IPS-15b (cell line): ENCODE measurements around the gene HERPUD2.

Source experiments
- H3K27me3 ChIP-seq: one replicate; pipeline ENCODE4 v1.6.1; 2013; ENCODE audit warnings: low read length; ENCODE audit not compliant: control insufficient read depth, insufficient read depth
- H3K36me3 ChIP-seq: one replicate; pipeline ENCODE4 v1.6.1; 2013; ENCODE audit warnings: low read length; ENCODE audit not compliant: control insufficient read depth, insufficient read depth
- H3K4me1 ChIP-seq: one replicate; pipeline ENCODE4 v1.6.1; 2013; ENCODE audit warnings: mild to moderate bottlenecking, low read length; ENCODE audit not compliant: control insufficient read depth, insufficient read depth
- H3K4me3 ChIP-seq: one replicate; pipeline ENCODE4 v1.5.1; 2013; ENCODE audit warnings: low read depth, low read length
- H3K9ac ChIP-seq: one replicate; pipeline ENCODE4 v1.6.1; 2013; ENCODE audit warnings: low read depth, mild to moderate bottlenecking, low read length
- H3K9me3 ChIP-seq: one replicate; pipeline ENCODE4 v1.6.1; 2013; ENCODE audit warnings: mild to moderate bottlenecking, low read length; ENCODE audit not compliant: control insufficient read depth, insufficient read depth

The HERPUD2 gene

DNA sequence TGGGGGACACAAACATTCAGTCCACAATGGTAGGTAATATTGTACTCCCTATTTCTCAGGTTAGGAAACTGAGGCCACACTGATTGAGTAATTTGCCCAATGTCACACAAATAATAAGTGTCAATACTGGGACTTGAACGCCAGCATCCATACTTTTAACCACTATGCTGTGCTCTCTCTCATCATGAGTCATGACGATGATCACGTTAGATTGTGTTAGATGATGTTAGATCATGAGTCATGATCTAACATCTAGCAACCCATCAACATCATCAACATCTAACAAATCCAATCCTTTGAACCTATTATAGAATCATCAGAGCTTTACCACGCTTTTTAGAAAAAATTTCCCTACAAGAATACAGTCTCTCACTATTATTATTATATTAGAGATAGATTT, 28.1 kb upstream of the HERPUD2 start:
- no peaks in the 10 kb centered on the region for H3K36me3 ChIP-seq
- H3K27me3 ChIP-seq: no peaks in the 10 kb centered on the region
- no peak overlapping the region for H3K9ac ChIP-seq
- H3K4me1 ChIP-seq: no peaks in the 10 kb centered on the region
- H3K9me3 ChIP-seq: no peaks in the 10 kb centered on the region
- no peak overlapping the region for H3K4me3 ChIP-seq

DNA sequence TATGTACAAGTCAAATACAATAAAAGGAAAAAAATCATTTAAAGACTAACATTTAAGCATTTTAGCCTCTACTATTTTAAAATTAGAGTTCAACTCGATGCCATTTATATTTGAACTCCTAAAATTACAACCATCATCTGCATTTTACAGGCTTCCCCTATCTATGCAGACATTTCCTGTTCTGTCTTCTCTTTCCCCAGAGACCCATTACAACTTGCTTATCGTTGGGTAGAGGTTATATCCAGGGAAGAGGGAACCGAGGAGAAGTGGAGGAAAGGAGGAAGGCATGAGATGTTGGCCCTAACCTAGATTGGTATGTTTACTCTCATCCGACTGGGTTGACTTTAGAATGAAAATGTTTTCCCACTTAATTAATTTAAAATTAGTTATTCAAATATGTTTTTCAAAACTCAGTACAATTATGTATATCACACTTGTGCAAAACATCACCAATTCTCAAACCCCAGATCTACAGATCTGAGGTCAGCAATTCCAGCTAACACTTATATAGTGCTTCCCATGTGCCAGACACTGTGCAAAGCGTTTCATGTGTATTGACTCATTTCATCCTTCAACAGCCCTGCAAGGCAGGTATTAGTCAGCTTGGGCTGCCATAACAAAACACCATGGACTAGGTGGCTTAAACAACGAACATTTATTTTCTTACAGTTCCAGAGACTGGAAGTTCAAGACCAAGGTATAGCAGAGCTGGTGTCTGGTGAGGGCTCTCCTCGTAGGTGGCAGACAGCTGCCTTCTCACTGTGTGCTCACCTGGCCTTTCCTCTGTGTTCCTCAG, 27.3 kb upstream of the HERPUD2 start:
- H3K4me1 ChIP-seq: no peaks in the 10 kb centered on the region
- H3K27me3 ChIP-seq: no peaks in the 10 kb centered on the region
- H3K4me3 ChIP-seq: no peak overlapping the region
- no peak overlapping the region for H3K9ac ChIP-seq
- H3K36me3 ChIP-seq: no peaks in the 10 kb centered on the region
- no peaks in the 10 kb centered on the region for H3K9me3 ChIP-seq

GRCh38 chr7:35721288-35721687, 26.4 kb upstream of the HERPUD2 start:
- no peaks in the 10 kb centered on the region for H3K36me3 ChIP-seq
- H3K27me3 ChIP-seq: no peaks in the 10 kb centered on the region
- H3K4me1 ChIP-seq: no peaks in the 10 kb centered on the region
- no peak overlapping the region for H3K9ac ChIP-seq
- no peaks in the 10 kb centered on the region for H3K9me3 ChIP-seq
- H3K4me3 ChIP-seq: no peak overlapping the region

- Histone ChIP-seq H3K9me3 (no peaks in the 10 kb centered on the region), H3K27me3 (no peaks in the 10 kb centered on the region), H3K4me1 (no peaks in the 10 kb centered on the region), H3K4me3 (no peak overlapping the region), H3K9ac (no peak overlapping the region), H3K36me3 (no peaks in the 10 kb centered on the region)
Measured at GRCh38 chr7:35720849-35721248, 25.9 kb upstream of the HERPUD2 start.

DNA sequence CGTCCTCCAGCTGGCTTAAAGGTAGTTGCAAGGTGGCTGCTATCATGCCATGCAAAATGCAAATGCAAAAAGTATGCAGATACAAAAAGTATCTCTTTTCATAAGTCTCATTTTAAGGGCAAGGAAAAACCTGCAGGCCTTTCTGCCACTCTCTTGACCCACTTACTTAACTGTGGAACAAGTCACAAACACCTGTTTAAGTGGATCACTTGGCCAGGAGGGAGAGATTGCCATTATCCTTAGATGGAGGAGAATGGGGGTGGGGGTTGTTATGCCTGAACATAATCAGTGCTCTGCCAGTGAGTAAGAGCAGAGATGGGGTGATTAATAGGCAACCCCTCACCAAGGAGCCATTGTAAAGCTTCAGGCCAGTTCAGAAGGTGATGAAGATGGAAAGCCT, 25.1 kb upstream of the HERPUD2 start:
- Histone ChIP-seq H3K9me3 (no peaks in the 10 kb centered on the region), H3K27me3 (no peaks in the 10 kb centered on the region), H3K9ac (no peak overlapping the region), H3K36me3 (no peaks in the 10 kb centered on the region), H3K4me3 (no peak overlapping the region), H3K4me1 (no peaks in the 10 kb centered on the region)

DNA sequence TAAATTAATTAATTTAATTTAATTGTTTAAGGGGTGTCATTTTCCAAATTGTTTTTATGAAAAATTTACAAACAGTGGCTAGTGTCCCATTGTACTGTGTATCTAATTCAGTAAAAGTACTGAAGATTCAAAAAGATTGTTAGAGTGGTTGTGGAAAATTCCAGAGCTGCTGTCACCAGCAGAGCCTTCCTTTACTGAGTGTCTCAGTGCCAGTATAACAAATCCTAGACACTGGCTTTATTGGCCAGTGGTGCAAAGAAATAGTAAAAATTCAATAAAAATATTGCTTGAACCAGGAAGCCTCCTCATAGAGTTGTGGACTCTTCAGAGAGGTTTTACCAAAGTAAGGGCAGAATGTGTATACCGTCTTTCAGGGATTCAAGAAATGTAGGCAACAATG, 23.1 kb upstream of the HERPUD2 start:
- Histone ChIP-seq H3K9me3 (no peaks in the 10 kb centered on the region), H3K9ac (no peak overlapping the region), H3K27me3 (no peaks in the 10 kb centered on the region), H3K4me1 (no peaks in the 10 kb centered on the region), H3K36me3 (no peaks in the 10 kb centered on the region), H3K4me3 (no peak overlapping the region)

- H3K36me3 ChIP-seq: no peaks in the 10 kb centered on the region
- no peaks in the 10 kb centered on the region for H3K9me3 ChIP-seq
- no peaks in the 10 kb centered on the region for H3K27me3 ChIP-seq
- H3K4me1 ChIP-seq: no peaks in the 10 kb centered on the region
- H3K4me3 ChIP-seq: no peak overlapping the region
- no peak overlapping the region for H3K9ac ChIP-seq
Measured at GRCh38 chr7:35717516-35717915, 22.6 kb upstream of the HERPUD2 start.

DNA sequence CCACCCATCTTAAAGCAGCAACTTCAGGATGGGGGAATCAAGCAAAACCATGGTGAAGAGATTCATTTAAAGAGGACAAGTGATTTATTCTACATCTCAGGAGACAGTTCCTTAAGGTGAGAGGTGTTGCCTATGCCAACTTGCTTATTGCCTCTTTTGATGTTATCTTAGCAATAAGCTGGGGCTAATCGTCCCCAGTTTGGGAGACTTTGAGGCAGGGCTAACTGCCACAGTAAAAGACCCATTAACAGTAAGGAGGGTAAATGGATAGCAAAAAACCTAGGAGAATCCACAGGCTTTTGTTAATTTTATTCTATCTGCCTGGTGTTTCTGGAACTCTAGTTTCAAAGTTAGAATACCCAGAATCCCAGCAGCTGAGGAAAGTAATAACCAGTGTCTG, 22.1 kb upstream of the HERPUD2 start:
- Histone ChIP-seq H3K27me3 (no peaks in the 10 kb centered on the region), H3K9me3 (no peaks in the 10 kb centered on the region), H3K4me3 (no peak overlapping the region), H3K9ac (no peak overlapping the region), H3K4me1 (no peaks in the 10 kb centered on the region), H3K36me3 (no peaks in the 10 kb centered on the region)

DNA sequence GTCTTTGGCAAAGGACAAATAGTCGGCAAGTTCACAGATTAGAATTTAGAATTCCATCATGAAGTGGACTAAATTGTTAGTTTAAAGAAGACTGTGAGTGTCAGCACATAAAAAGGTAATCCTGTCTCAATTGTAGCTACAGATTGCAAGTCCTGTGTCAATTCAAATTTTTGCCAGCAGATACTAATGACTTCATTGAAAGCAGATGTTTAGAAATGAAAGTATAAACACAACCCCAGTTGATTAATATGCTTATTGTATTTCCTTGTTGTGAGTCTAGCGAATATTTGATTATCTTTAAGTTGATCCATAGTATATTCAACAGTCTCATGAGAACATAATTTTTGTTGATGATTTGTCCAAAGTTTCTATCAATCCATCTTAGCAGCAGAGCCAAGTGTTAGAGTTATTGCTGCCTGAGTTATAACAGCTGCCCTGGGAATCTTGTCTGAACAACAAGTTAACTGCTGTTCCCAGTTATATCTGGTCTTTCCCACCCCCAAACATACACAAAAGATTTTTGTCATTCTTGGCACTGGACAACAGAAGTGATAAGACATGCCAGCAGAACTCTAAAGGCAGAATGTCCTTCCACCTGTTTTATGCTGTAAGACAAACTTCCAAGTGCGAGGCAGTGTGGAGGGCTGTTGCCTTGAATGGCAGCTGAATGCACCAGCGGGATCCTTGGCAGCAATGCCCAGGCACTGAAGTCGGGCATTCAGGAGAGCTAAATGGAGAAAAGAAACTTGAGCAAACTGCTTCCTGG, 21.3 kb upstream of the HERPUD2 start:
- no peak overlapping the region for H3K4me3 ChIP-seq
- H3K9me3 ChIP-seq: no peaks in the 10 kb centered on the region
- no peaks in the 10 kb centered on the region for H3K36me3 ChIP-seq
- no peaks in the 10 kb centered on the region for H3K4me1 ChIP-seq
- no peak overlapping the region for H3K9ac ChIP-seq
- no peaks in the 10 kb centered on the region for H3K27me3 ChIP-seq

- H3K9ac ChIP-seq: no peak overlapping the region
- H3K36me3 ChIP-seq: no peaks in the 10 kb centered on the region
- no peaks in the 10 kb centered on the region for H3K27me3 ChIP-seq
- no peaks in the 10 kb centered on the region for H3K9me3 ChIP-seq
- no peaks in the 10 kb centered on the region for H3K4me1 ChIP-seq
- H3K4me3 ChIP-seq: no peak overlapping the region
Measured at GRCh38 chr7:35714862-35715261, 19.9 kb upstream of the HERPUD2 start.

GRCh38 chr7:35714407-35714806, 19.5 kb upstream of the HERPUD2 start:
- Histone ChIP-seq H3K4me1 (no peaks in the 10 kb centered on the region), H3K9ac (no peak overlapping the region), H3K9me3 (no peaks in the 10 kb centered on the region), H3K4me3 (no peak overlapping the region), H3K27me3 (no peaks in the 10 kb centered on the region), H3K36me3 (no peaks in the 10 kb centered on the region)

GRCh38 chr7:35712563-35713226, 17.8 kb upstream of the HERPUD2 start:
- Histone ChIP-seq H3K36me3 (no peaks in the 10 kb centered on the region), H3K27me3 (no peaks in the 10 kb centered on the region), H3K4me3 (no peak overlapping the region), H3K4me1 (no peaks in the 10 kb centered on the region), H3K9me3 (no peaks in the 10 kb centered on the region), H3K9ac (no peak overlapping the region)
